GM18517 (cell line): Measurements from ENCODE around the gene PTPRR.
A peak's percentile ranks its signal among the peaks of the same experiment; 100 is the strongest.

ENCODE experiments used
- ATAC-seq: cut with Tn5 transposase; IDR thresholded peaks from one replicate; pipeline ENCODE4 v1.9.1; 2021; ENCODE audit warnings: mild to moderate bottlenecking, moderate library complexity; ENCODE audit not compliant: unreplicated experiment

The PTPRR gene

GRCh38 chr12:70609739-70610491, 310.6 kb downstream of the PTPRR start:
- no peak for ATAC-seq

DNA sequence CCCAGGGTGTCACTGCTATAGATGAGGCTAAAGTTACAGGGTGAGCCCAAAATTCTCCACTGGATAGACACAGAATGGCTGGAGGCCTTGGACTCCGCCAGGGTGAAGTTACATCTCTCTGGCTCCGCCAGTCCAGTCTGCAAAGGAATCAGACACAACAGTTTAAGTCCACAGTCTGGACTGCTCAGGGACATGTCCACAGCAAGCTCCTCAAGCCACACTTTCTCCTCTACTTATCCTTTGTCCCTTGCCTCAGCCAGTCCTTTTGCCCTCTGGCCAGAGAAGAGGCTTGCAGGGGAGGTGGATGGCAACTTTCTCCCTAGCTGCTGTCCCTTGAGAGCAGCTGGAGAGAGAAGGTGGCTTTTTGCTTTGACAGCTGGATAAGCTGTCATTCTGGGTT, 311.3 kb downstream of the PTPRR start:
- ATAC-seq, result no peak

- no peak for ATAC-seq
Observed at GRCh38 chr12:70608184-70608583, 312.4 kb downstream of the PTPRR start.

GRCh38 chr12:70607107-70607506, 313.4 kb downstream of the PTPRR start:
- ATAC-seq, result no peak

- ATAC-seq, result no peak
Observed at GRCh38 chr12:70605976-70606375, 314.6 kb downstream of the PTPRR start.

DNA sequence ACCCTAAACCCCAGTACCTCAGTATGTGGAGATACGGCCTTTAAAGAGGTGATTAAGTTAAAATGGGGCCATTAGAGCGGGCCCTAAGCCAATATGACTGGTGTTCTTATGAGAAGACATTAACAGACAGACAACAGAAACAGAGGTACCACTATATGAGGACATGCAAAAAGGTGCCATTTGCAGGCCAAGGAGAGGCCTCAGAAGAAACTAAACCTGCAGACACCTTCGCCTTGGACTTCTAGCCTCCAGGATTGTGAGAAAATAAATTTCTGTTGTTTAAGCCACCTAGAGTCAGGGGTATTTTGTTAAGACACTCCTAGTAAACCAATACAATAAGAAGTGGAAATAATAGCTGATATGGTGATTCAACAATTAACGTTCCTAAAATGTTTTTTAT, 315.9 kb downstream of the PTPRR start:
- no peak for ATAC-seq

- no peak for ATAC-seq
Observed at GRCh38 chr12:70603044-70603443, 317.5 kb downstream of the PTPRR start.

DNA sequence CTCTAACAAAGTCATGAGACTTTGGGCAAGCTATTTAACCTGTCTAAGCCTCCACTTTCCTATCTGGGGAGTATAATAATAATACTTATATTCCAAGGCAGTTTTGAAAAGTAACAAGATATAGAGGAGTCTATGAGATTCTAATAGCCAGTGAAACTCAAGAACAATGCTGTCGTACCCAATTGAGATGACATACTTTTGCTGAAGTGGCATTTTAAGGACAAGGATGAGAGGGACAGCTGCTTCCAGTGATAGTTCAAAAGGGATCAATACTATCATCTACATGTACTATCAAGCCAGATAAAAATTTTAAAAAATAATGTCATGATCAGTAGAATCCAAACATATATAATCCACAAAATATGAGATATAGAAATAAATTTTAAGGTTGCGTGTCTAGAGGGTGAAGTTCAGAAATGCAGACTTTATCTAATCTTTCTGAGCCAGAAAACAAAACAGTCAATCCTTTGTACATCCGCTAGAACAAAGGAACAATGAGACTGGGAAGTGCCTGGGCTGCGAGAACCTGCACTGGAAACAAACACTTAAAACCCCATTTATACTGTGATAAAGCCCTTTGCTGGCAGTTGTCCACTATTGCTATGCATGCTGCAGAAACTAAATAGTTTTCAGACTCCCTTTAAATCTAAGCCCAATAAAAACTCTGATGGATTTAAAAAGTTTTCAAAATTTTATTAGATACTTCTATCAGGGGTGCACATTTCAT, 321.9 kb downstream of the PTPRR start:
- ATAC-seq, result no peak

DNA sequence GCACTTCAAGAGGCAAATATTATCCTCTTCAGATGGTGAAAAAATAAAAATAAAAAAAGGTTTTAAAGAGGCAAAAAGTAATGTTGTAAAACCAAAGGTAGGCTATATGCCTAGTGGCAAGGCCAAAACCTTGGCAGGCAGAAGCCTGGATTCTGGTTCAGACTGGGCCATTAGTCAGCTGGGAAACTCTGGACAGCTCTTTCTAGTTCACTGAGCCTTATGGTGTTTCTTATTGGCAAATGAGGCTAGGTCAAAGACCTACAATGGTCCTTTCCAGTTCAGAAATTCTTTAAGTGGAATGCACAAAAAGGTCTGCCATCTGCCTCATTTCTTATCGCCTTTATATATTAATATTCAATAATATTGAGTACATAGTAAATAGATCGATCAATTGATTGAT, 327.9 kb downstream of the PTPRR start:
- ATAC-seq, result no peak

DNA sequence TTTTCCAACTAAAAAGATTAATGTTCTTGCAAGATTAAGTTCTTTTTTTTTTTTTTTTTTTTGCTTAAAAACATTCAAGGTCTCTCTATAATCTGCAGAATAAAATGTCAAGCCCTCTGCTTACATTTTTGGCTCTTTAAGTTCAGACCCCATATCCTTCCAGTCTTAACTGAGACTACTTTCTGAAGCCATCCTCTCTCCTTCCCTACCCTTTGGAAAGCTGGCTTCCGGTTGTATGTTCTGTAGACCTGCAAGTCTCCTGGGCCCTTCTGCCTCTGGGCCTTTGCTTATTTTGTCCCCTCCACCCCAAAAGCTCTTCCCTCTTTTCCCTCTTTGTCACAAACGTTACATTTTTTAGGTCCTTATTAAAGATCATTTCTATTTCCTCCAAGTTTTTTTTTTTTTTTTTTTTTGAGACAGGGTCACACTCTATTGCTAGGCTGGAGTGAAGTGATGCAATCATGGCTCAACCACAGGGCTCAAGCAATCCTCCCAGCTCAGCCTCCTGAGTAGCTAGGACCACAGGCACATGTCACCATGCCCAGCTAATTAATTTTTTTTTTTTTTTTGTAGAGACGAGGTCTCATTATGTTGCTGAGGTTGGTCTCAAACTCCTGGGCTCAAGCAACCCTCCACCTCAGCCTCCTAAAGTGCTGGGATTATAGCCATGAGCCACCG, 329.9 kb downstream of the PTPRR start:
- ATAC-seq, result no peak

DNA sequence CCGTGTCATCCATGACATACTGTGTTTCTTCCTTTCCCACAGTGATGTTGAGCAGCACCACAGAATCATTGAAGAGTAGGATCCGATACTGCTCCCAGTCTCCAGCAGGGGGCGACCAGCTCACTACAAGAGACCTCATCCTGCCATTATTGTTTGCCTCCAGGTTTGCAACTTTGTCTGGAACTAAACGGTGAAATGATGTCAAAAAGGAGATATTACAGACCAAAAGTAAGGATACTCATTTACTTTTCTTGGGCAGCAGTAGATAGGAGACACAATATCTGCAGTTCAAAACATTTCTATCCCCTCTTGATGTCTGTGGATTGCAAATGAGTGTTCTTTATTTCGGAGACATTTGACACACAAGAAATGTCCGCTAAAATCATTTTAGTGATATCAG, 330.5 kb downstream of the PTPRR start:
- peak; percentile 91 for ATAC-seq
